Measurements from ENCODE around the gene TMEM120B. TPM values are rescaled to one million over a fixed set of nuclear protein-coding genes. Genes with fewer than 3 reads are reported as not detected.

The TMEM120B gene
- total and polyA plus RNA-seq, 2 of the 13 experiments (the other 11 are each of a cell fraction or from before 2014, with no cell fraction given): 7.1 to 12.9 TPM

DNA sequence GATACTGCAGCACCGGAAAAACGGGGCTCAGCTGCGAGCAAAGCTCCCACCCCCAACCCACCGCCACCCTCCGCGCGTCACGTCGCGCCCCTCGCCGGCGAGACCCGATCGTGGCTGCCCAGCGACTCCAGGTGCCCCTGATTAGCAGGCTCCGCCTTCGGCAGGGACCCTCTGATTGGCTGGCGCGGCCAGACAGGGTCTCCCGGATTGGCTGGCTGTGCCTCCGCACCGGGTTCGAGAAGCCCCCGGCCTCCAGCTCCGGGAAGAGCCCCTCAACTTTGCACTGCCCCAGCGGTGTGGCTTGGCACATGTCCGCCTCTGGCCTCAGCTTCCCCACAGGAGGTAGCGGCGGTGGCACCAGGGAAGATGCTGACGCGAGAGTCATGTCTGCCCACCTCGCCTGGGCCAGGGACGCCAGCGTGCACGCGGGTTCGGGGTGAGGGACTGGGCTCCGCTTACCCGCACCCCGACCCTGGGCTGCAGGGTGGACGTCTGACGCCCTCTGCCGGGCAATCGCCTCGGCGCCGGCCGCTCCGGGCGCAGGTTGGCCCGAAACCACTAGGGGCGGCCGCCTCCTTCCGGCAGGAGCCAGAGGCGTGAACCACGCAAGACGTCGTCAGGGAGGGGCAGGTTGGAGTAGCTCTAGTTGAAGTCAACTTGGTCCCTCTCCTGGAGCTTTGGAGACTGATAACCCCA lies 81.4 kb downstream of the TMEM120B start (continued):
- TF ChIP-seq, protein P1, sequence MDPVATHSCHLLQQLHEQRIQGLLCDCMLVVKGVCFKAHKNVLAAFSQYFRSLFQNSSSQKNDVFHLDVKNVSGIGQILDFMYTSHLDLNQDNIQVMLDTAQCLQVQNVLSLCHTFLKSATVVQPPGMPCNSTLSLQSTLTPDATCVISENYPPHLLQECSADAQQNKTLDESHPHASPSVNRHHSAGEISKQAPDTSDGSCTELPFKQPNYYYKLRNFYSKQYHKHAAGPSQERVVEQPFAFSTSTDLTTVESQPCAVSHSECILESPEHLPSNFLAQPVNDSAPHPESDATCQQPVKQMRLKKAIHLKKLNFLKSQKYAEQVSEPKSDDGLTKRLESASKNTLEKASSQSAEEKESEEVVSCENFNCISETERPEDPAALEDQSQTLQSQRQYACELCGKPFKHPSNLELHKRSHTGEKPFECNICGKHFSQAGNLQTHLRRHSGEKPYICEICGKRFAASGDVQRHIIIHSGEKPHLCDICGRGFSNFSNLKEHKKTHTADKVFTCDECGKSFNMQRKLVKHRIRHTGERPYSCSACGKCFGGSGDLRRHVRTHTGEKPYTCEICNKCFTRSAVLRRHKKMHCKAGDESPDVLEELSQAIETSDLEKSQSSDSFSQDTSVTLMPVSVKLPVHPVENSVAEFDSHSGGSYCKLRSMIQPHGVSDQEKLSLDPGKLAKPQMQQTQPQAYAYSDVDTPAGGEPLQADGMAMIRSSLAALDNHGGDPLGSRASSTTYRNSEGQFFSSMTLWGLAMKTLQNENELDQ (CRISPR knock-in tag; IDR thresholded peaks at IDR 0.05; ENCODE audit: borderline replicate concordance): peak; percentile 86; the same call in 1 of the 2 replicates
- TF ChIP-seq CENPT (CRISPR knock-in tag; IDR thresholded peaks at IDR 0.05; ENCODE audit: low read depth) (peak; percentile 51; the same call in 1 of the 2 replicates), ZNF558 (CRISPR knock-in tag; IDR thresholded peaks at IDR 0.05; ENCODE audit: borderline replicate concordance) (peak; percentile 80; the same call in 1 of the 2 replicates), ZNF354B (CRISPR knock-in tag; IDR thresholded peaks at IDR 0.05) (no peak), ZNF343 (CRISPR knock-in tag; IDR thresholded peaks at IDR 0.05) (0 out of 2 replicates have a peak, but pooled peaks have one; percentile 57), ZNF232 (CRISPR knock-in tag; IDR thresholded peaks at IDR 0.05; ENCODE audit: borderline replicate concordance) (peak; percentile 89; the same call in 1 of the 2 replicates), MYC (CRISPR knock-in tag; IDR thresholded peaks at IDR 0.05; ENCODE audit: borderline replicate concordance) (peak; percentile 89), ZNF768 (CRISPR knock-in tag; IDR thresholded peaks at IDR 0.05) (peak; percentile 77; the same call in 1 of the 2 replicates), NFE2L1 (CRISPR knock-in tag; IDR thresholded peaks at IDR 0.05; ENCODE audit: borderline replicate concordance) (no peak), SAP130 (CRISPR knock-in tag; IDR thresholded peaks at IDR 0.05; ENCODE audit: low read depth) (peak; percentile 82), PHB2 (IDR thresholded peaks at IDR 0.05; ENCODE audit: partially characterized antibody) (no peak), ZNF274 (CRISPR knock-in tag; IDR thresholded peaks at IDR 0.05) (peak; percentile 90; the same call in 1 of the 2 replicates), SSRP1 (CRISPR knock-in tag; IDR thresholded peaks at IDR 0.05) (peak; percentile 21; the same call in 1 of the 2 replicates), NBN (conservative IDR thresholded peaks at IDR 0.05) (no peak)
- TF ChIP-seq, protein P2, sequence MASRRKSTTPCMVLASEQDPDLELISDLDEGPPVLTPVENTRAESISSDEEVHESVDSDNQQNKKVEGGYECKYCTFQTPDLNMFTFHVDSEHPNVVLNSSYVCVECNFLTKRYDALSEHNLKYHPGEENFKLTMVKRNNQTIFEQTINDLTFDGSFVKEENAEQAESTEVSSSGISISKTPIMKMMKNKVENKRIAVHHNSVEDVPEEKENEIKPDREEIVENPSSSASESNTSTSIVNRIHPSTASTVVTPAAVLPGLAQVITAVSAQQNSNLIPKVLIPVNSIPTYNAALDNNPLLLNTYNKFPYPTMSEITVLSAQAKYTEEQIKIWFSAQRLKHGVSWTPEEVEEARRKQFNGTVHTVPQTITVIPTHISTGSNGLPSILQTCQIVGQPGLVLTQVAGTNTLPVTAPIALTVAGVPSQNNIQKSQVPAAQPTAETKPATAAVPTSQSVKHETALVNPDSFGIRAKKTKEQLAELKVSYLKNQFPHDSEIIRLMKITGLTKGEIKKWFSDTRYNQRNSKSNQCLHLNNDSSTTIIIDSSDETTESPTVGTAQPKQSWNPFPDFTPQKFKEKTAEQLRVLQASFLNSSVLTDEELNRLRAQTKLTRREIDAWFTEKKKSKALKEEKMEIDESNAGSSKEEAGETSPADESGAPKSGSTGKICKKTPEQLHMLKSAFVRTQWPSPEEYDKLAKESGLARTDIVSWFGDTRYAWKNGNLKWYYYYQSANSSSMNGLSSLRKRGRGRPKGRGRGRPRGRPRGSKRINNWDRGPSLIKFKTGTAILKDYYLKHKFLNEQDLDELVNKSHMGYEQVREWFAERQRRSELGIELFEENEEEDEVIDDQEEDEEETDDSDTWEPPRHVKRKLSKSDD (CRISPR knock-in tag; IDR thresholded peaks at IDR 0.05; ENCODE audit: low read depth): peak; percentile 56; the same call in 1 of the 2 replicates
- TF ChIP-seq, protein P3, sequence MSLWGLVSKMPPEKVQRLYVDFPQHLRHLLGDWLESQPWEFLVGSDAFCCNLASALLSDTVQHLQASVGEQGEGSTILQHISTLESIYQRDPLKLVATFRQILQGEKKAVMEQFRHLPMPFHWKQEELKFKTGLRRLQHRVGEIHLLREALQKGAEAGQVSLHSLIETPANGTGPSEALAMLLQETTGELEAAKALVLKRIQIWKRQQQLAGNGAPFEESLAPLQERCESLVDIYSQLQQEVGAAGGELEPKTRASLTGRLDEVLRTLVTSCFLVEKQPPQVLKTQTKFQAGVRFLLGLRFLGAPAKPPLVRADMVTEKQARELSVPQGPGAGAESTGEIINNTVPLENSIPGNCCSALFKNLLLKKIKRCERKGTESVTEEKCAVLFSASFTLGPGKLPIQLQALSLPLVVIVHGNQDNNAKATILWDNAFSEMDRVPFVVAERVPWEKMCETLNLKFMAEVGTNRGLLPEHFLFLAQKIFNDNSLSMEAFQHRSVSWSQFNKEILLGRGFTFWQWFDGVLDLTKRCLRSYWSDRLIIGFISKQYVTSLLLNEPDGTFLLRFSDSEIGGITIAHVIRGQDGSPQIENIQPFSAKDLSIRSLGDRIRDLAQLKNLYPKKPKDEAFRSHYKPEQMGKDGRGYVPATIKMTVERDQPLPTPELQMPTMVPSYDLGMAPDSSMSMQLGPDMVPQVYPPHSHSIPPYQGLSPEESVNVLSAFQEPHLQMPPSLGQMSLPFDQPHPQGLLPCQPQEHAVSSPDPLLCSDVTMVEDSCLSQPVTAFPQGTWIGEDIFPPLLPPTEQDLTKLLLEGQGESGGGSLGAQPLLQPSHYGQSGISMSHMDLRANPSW (CRISPR knock-in tag; IDR thresholded peaks at IDR 0.05; ENCODE audit: borderline replicate concordance): no peak
- TF ChIP-seq, protein P4, sequence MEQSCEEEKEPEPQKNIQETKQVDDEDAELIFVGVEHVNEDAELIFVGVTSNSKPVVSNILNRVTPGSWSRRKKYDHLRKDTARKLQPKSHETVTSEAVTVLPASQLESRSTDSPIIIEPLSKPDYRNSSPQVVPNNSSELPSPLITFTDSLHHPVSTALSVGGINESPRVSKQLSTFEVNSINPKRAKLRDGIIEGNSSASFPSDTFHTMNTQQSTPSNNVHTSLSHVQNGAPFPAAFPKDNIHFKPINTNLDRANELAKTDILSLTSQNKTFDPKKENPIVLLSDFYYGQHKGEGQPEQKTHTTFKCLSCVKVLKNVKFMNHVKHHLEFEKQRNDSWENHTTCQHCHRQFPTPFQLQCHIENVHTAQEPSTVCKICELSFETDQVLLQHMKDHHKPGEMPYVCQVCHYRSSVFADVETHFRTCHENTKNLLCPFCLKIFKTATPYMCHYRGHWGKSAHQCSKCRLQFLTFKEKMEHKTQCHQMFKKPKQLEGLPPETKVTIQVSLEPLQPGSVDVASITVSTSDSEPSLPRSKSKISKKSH (CRISPR knock-in tag; IDR thresholded peaks at IDR 0.05; ENCODE audit: borderline replicate concordance): no peak
- TF ChIP-seq, protein P5, sequence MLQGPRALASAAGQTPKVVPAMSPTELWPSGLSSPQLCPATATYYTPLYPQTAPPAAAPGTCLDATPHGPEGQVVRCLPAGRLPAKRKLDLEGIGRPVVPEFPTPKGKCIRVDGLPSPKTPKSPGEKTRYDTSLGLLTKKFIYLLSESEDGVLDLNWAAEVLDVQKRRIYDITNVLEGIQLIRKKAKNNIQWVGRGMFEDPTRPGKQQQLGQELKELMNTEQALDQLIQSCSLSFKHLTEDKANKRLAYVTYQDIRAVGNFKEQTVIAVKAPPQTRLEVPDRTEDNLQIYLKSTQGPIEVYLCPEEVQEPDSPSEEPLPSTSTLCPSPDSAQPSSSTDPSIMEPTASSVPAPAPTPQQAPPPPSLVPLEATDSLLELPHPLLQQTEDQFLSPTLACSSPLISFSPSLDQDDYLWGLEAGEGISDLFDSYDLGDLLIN (CRISPR knock-in tag; IDR thresholded peaks at IDR 0.05; ENCODE audit: borderline replicate concordance): no peak
